GM21528 (cell line): ENCODE measurements around the gene BICRA.
"Not testable (repeated sequence)": the region's sequence is repeated elsewhere in the genome, so short reads cannot be mapped to it uniquely, and the experiment has no call there.

Experiments
- ATAC-seq: cut with Tn5 transposase; IDR thresholded peaks from one replicate; pipeline ENCODE4 v1.9.1; 2021; ENCODE audit warnings: mild to moderate bottlenecking, moderate library complexity; ENCODE audit not compliant: unreplicated experiment, low FRiP score

The BICRA gene

DNA sequence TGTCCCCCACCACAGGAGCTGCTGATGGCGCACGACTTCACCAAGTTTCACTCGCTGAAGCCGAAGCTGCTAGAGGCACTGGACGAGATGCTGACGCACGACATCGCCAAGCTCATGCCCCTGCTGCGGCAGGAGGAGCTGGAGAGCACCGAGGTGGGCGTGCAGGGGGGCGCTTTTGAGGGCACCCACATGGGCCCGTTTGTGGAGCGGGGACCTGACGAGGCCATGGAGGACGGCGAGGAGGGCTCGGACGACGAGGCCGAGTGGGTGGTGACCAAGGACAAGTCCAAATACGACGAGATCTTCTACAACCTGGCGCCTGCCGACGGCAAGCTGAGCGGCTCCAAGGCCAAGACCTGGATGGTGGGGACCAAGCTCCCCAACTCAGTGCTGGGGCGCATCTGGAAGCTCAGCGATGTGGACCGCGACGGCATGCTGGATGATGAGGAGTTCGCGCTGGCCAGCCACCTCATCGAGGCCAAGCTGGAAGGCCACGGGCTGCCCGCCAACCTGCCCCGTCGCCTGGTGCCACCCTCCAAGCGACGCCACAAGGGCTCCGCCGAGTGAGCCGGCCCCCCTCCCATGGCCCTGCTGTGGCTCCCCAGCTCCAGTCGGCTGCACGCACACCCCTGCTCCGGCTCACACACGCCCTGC is 132.1 kb downstream of the BICRA start:
- no peak for ATAC-seq

DNA sequence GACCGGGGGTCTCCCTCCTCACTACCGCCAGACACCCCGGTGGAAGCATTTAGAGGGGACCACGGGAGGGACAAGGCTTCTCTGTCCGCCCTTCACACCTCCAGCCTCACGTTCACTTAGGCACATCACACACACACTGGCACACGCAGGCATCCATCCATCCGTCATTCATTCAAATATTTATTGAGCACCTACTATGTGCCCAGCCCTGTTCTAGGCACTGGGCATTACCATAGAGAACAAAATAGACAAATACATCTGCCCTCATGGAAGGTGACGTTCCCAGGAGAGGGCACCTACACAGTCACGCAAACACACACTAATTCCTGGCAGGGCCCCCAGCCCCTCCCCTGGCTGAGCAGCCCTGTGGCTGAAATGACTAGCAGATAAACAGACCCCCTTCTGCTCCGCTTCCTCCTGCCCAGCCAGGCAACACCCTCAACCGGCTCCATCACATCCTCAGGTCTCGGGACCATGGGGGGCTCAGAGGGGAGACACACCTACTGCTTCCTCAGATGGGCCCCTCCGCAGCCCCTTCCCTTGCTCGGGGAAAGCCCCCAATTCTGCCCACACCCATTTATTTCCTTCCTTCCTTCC is 132.7 kb downstream of the BICRA start:
- no peak for ATAC-seq

DNA sequence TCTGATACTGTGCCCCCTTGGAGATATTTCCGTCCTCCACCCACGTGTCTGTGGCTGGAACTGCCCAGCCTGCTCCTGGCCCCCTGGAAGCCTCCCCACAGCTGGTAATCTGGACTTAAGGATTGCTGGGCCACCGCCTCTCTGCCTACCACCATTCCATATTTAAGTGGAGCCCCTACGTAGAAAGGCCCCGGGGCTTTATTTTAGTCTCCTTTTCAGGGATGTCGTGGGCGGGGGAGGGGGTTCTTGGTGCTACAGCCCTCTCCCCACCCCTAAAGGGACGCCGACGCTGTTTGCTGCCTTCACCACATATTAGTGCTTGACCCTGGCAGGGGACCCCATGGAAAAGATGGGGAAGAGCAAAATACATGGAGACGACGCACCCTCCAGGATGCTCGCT is 133.7 kb downstream of the BICRA start:
- no peak for ATAC-seq

DNA sequence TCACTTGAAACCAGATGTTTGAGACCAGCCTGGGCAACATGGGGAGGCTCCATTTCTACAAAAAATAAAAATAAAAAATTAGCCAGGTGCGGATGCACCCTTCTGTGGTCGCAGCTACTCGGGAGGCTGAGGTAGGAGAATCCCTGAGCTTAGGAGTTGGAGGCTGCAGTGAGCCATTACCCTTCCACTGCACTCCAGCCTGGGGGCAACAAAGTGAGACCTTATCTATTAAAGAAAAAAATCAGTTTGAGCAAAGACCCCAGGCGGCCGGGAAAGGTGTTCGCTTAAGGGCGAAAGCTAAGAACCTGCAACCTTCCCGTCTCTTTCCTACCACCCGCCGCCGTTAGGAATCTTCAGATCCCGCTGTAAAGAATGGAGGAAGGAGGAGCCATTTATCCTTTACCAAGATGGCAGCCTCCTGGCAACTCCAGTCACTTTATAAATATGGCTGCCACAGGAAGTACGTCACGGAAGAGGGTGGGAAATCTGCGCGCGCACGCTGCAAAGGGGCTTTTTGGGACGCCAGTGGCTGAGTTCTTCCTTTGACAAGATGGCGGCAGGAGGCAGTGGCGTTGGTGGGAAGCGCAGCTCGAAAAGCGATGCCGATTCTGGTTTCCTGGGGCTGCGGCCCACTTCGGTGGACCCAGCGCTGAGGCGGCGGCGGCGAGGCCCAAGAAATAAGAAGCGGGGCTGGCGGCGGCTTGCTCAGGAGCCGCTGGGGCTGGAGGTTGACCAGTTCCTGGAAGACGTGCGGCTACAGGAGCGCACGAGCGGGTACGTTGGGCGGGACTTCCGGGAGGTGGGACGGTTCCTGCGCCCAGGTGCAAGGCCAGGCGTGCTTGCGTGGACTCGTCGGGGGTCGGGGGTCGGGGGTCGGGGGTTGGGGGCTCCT is 136.3 kb downstream of the BICRA start, which contains the start of gene NOP53:
Gene NOP53 (plus strand): TSS at position 537 of the 892 bp plus-strand sequence. CDS start 14 bp downstream, at position 551.
- ATAC-seq, result peak; percentile 64

DNA sequence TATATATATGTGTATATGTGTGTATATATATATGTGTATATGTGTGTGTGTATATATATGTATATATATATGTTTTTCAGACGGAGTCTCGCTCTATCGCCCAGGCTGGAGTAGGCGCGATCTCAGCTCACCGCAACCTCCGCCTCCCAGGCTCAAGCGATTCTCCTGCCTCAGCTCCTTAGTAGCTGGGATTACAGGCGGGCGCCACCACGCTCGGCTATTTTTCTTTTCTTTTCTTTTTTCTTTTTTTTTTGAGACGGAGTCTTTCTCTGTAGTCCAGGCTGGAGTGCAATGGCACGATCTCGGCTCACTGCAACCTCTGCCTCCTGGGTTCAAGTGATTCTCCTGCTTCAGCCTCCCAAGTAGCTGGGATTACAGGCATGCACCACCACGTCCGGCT is 137.2 kb downstream of the BICRA start:
- not testable (repeated sequence) for ATAC-seq

DNA sequence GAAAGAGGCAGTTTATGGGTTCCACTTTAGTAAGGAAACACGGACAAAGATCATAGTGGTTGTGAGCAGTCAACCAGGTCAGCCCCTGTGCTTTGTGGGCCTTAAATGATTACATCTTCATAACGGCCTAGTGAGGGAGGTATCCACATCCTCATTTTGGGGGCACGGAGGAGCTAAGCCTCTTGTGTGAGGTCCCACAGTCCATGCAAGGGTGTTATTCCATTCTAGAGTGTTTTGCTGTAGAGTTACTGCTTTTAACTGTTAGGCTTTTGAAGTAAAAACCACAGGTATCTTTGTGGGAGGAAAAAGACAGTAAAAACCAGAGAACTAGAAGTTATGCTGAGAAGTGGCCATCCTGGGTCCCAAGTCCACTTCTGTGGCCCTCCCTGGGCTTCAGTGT is 140.4 kb downstream of the BICRA start:
- ATAC-seq, result no peak

DNA sequence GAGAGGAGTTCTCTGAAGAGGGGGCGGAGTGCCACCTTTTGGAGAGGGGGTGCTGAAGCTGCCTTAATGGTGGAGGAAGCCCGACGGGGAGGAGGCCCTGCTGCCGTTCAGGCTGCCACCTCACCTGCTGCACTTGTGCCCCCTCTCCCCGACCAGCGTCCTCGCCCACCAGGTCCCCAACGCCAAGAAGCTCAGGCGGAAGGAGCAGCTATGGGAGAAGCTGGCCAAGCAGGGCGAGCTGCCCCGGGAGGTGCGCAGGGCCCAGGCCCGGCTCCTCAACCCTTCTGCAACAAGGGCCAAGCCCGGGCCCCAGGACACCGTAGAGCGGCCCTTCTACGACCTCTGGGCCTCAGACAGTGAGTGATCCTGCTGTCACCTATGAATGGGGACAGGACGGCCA is 141.8 kb downstream of the BICRA start:
- no peak for ATAC-seq

DNA sequence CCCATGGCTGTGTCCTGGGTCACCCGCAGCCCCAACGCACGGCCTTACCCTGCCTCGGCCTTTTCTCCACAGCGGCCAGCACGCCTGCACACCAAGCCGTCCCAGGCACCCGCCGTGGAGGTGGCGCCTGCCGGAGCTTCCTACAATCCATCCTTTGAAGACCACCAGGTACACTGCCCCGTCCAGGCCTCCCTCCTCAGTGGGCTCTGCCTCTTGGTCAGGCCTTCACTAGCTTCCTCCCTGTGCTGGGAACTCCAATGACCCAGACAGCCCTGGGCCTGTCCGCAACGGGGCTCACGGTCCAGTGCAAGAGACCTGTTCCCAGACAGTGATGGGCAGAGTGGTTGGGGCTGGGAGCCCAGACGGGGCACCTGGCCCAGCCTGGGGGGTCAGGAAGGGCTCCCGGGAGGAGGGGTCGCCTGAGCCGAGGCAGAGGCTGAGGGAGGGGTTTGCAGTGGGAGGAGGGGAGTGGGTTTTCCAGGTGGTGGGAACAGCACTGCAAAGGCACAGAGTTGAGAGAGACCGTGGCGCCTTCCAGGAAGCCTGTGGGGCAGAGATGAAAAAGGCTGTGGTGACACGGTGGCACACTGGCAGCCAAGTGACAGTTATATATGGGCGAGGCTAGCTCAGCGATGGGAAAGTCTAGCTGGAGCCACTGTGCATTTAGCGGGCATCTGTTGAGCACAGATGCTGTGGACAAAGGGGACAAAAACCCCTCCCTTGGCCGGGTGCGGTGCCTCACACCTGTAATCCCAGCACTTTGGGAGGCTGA is 143.7 kb downstream of the BICRA start:
- ATAC-seq, result no peak
